Nephron (organoid): ENCODE results near the gene TPRG1L.

ENCODE experiments used
- H3K27ac Mint-ChIP-seq, 3 experiments: 2 replicates each; pipeline ENCODE4 v1.8.0; 2020; ENCODE audit warnings: mixed read lengths in 3 of 3, mild to moderate bottlenecking in 2 of 3, moderate library complexity in 1 of 3
- H3K27me3 Mint-ChIP-seq: 2 replicates; pipeline ENCODE4 v1.8.0; 2021; ENCODE audit warnings: low read depth, mild to moderate bottlenecking, moderate library complexity, mixed read lengths
- H3K36me3 Mint-ChIP-seq: 2 replicates; pipeline ENCODE4 v1.8.0; 2020; ENCODE audit warnings: low read depth, mixed read lengths
- H3K4me1 Mint-ChIP-seq: 2 replicates; pipeline ENCODE4 v1.8.0; 2020; ENCODE audit warnings: mixed read lengths
- H3K4me3 Mint-ChIP-seq, 3 experiments: 2 replicates each; pipeline ENCODE4 v1.8.0; 2020; ENCODE audit warnings: mild to moderate bottlenecking in 3 of 3, mixed read lengths in 3 of 3, moderate library complexity in 2 of 3
- H3K9me3 Mint-ChIP-seq: 2 replicates; pipeline ENCODE4 v1.8.0; 2020; ENCODE audit warnings: mixed read lengths
- TF ChIP-seq, protein P1 (sequence below), 3 experiments: fragments of 200-600 bp; sonication (generic); IDR thresholded peaks; one replicate each; pipeline ENCODE4 v1.5.0; 2021; ENCODE audit warnings: antibody characterized with exemption in 3 of 3; ENCODE audit not compliant: unreplicated experiment in 3 of 3

TPRG1L gene

DNA sequence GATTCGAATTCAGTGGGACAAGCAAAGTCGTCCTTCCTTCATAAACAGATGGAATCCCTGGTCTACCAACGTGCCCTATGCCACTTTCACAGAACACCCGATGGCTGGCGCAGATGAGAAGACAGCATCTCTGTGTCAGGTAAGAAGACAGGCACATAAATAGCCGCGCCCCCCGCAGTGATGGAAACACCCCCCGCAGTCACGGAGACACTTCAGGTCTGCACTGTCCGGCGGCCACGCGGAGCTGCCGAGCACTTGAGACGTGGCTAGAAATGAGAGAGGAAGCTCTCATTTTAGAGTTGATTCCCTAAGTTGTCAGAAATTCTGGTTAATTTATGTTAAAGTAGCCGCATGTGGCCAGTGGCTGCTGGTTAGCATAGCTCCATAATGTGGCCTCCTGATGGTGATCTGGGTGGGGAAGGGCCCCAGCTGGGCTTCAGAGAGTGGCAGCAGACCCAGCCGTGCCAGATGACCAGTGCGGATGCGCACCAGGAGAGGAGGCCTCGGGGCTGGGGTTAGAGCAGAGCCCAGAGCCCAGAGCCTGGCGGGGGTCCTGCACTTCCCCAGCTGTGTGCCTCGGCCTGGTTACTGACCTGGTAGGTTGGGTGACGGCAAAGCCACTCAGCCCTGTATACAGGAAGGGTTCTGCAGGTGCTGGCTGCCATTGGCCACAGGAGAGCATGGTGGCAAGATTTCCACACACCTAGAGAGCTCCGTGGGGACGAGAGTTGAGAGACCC lies 2.9 kb downstream of the TPRG1L start:
- peaks cover 16% of the 10 kb centered on the region for H3K36me3 Mint-ChIP-seq
- no peaks in the 10 kb centered on the region for H3K9me3 Mint-ChIP-seq
- H3K4me1 Mint-ChIP-seq: peaks cover 19% of the 10 kb centered on the region

DNA sequence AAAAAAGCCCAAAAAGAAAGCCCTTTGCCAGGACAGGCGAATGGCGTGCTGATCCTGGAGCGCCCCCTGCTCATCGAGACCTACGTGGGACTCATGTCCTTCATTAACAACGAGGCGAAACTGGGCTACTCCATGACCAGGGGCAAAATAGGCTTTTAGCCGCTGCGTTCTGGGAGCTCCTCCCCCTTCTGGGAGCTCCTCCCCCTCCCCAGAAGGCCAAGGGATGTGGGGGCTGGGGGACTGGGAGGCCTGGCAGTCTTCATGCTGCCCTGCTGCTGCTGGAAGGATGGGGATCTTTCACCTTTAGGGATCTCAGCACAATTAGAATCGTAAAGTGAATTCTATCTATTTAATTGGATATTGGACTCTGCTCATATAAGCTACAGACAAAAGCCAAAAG lies 3.6 kb downstream of the TPRG1L start:
- Mint-ChIP-seq H3K4me1 (peaks cover 18% of the 10 kb centered on the region), H3K36me3 (peaks cover 20% of the 10 kb centered on the region), H3K27me3 (no peaks in the 10 kb centered on the region), H3K27ac (no peak overlapping the region), H3K4me3 (peak overlapping the region; percentile 13 to 46 (median 38)), H3K9me3 (no peaks in the 10 kb centered on the region)
- TF ChIP-seq, protein P1, sequence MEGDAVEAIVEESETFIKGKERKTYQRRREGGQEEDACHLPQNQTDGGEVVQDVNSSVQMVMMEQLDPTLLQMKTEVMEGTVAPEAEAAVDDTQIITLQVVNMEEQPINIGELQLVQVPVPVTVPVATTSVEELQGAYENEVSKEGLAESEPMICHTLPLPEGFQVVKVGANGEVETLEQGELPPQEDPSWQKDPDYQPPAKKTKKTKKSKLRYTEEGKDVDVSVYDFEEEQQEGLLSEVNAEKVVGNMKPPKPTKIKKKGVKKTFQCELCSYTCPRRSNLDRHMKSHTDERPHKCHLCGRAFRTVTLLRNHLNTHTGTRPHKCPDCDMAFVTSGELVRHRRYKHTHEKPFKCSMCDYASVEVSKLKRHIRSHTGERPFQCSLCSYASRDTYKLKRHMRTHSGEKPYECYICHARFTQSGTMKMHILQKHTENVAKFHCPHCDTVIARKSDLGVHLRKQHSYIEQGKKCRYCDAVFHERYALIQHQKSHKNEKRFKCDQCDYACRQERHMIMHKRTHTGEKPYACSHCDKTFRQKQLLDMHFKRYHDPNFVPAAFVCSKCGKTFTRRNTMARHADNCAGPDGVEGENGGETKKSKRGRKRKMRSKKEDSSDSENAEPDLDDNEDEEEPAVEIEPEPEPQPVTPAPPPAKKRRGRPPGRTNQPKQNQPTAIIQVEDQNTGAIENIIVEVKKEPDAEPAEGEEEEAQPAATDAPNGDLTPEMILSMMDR (IDR thresholded peaks at IDR 0.05; ENCODE audit: unreplicated experiment in 3 of 3): no peak

More for the DNA sequence above, 2.9 kb downstream of the TPRG1L start:
- TF ChIP-seq, protein P1 (IDR thresholded peaks at IDR 0.05; ENCODE audit: unreplicated experiment in 3 of 3): no peak
- Mint-ChIP-seq H3K27me3 (no peaks in the 10 kb centered on the region), H3K4me3 (no peak overlapping the region), H3K27ac (no peak overlapping the region)

DNA sequence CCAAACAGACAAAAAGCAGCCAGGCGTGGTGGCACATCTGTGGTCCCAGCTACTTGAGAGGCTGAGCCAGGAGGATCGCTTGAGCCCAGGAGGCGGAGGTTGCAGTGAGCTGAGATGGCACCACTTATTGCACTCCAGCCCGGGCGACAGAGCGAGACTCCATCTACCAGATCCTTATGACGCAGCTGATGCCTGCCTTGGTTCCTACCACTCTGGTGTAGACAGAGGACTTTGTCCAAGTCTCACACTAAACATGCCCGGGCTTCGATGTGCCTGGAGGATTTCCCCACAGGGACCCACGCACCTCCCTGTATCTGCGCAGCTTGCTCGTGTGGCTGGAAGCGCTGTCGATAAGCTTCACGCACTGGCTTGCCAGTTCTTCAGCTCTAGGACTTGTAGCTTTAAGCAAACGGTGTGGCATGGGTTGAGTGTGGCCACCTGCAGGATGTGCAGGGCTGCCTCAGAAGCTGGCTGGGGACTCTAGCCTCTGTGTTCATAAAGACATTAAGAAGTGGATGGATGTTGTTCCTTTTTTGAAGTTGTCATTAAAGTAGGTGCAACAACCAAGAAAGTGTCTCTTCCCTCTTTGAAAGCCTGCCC lies 4.8 kb downstream of the TPRG1L start:
- Mint-ChIP-seq H3K9me3 (no peaks in the 10 kb centered on the region), H3K36me3 (peaks cover 24% of the 10 kb centered on the region), H3K4me3 (no peak overlapping the region), H3K27ac (no peak overlapping the region), H3K4me1 (peaks cover 7% of the 10 kb centered on the region), H3K27me3 (no peaks in the 10 kb centered on the region)
- TF ChIP-seq, protein P1 (IDR thresholded peaks at IDR 0.05; ENCODE audit: unreplicated experiment in 3 of 3): no peak

DNA sequence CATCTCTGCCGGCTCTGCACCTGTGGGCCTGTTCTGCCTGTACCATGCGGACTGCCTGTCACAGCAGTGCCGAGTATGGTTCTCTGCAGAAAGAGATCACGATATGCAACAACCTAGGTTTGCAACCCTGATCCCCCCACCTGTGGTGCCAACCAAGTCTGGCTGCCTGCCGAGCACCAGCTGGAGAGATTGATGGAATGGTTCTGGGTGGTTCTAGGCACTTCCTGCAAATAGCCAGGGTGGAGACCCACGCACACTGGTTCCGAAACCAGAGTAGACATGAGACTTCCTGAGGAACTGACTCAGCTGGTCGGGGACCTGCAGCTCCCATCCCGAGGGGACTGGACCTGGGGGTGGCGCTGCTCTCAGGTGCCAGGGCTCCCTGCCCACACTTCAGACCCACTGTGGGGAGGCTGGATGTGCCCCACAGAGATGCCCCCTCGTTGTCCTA lies 5.4 kb downstream of the TPRG1L start:
- Mint-ChIP-seq H3K9me3 (no peaks in the 10 kb centered on the region), H3K4me3 (no peak overlapping the region), H3K36me3 (peaks cover 28% of the 10 kb centered on the region), H3K27me3 (no peaks in the 10 kb centered on the region), H3K4me1 (peaks cover 6% of the 10 kb centered on the region), H3K27ac (no peak overlapping the region)
- TF ChIP-seq, protein P1 (IDR thresholded peaks at IDR 0.05; ENCODE audit: unreplicated experiment in 3 of 3): no peak

DNA sequence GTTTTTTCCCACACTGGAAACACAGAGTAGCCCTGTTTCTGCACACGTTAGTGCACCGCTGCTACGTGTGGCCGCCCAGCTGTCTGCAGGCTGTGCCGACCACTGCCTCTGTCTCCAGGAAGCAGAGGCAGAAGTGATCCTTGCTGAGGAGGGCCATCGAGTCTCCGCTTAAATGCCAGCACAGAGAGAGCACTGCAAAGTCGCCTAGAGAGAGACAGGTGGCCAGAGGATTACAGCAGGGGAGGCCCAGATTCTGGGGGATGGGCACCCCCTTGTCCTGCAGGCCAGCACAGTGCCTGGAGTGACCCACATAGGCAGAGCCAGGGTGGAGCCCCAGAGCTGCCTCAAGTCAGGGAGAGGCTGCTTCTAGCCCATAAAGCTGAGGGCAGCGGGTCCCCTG lies 6.1 kb downstream of the TPRG1L start:
- H3K4me1 Mint-ChIP-seq: peaks cover 2% of the 10 kb centered on the region
- no peak overlapping the region for H3K27ac Mint-ChIP-seq
- TF ChIP-seq, protein P1 (IDR thresholded peaks at IDR 0.05; ENCODE audit: unreplicated experiment in 3 of 3): no peak
- no peak overlapping the region for H3K4me3 Mint-ChIP-seq
- H3K36me3 Mint-ChIP-seq: peaks cover 30% of the 10 kb centered on the region
- H3K27me3 Mint-ChIP-seq: no peaks in the 10 kb centered on the region
- H3K9me3 Mint-ChIP-seq: no peaks in the 10 kb centered on the region
